ENCODE measurements around the gene MCC.

MCC gene

DNA sequence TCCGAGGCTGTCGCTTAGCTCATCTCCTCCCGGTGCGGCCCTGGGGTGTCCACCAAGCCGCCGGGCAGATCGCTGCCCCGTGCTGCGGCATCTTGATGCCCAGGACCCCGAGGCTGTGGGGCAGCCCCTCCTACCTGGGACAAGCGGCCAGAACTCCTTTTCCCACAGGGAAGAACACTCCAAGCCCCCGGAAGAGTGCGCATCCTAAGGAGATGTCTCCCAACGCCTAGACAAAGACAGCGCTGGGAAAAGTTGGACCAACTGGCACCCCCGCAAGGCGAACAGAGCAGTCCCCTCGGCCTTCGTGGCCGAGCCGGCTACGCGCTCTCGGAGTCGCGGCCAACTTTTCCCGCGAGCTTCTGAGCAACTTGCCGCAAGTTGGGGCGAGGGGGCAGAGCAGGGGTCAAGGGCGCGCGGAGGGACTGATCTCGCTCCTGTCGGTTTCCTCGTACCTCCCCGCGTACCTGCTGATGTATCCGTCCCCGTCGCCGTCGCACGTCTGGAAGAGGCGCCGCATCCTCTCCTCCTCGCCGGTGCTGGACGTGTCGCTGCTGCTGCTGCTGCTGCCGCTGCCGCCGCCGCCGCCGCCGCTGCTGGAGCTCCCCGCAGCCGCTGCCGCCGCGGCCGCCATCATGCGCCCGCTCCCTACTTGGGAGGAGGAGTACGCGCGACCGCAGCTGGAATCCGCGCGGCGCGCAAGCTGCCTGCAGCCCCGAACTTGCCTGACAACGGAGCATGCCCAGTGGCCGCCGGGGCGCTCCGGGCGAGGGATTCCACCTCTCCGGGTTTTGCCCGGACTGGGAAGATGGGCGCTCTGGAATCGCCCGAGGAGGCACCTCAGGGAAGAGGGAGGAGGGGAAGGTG lies at the start of gene MCC:
TSS of gene MCC (minus strand) at position 673 of the 864 bp plus-strand sequence.
- no peak for TF ChIP-seq GATA3 (IDR thresholded peaks at IDR 0.05; ENCODE audit: low read depth, low read length)
- TF ChIP-seq GATA2 (IDR thresholded peaks at IDR 0.05; ENCODE audit: low read depth, low read length): no peak

DNA sequence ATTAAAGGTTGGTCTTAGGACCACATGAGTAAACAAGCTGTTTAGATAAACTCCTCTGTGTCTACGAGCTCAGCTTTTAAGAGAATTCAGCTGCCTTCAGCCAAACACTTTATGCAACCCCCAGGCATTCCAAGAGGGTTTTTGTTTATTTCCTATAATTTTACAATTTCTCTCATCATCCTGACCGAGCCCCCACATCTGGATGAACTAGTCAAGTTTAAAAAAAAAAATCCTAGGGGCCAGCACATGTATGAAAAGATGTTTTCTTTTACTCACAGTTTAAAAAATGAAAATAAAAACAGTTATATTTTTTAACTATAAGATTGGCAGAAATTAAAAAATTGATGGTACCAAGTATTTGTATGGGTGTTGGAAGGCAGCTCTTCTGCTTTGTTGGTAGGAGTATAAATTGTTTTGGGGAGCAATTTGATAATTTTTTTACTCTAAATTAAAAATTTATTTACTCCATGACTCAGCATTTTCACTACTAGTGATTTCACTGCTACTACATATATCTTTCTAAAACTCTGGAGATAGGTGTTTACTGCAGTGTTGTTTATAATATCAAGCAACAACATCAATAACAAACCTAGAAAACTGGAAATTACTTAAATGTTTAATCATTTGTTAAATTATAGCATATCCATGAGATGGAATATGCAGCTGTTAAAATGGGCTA lies 43.4 kb upstream of the MCC start:
- TF ChIP-seq GATA2 (IDR thresholded peaks at IDR 0.05; ENCODE audit: low read depth, low read length) (no peak), GATA3 (IDR thresholded peaks at IDR 0.05; ENCODE audit: low read depth, low read length) (no peak)

DNA sequence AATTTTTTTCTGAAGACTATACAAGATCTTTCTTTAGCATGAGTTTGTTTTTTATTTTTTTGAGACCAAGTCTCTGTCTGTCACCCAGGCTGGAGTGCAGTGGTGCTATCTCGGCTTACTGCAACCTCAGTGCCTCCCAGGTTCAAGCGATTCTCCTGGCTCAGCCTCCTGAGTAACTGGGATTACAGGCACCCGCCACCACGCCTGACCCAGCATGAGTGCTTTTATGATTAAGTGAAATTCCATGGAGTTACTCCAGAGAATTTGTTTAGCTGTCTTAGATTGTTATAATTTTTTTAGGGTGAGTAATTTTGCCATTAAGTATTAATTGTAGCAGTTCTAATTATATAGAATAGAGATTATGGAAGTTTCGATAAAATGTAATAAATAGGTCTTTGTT lies 39.5 kb upstream of the MCC start:
- TF ChIP-seq GATA3 (IDR thresholded peaks at IDR 0.05; ENCODE audit: low read depth, low read length): no peak

DNA sequence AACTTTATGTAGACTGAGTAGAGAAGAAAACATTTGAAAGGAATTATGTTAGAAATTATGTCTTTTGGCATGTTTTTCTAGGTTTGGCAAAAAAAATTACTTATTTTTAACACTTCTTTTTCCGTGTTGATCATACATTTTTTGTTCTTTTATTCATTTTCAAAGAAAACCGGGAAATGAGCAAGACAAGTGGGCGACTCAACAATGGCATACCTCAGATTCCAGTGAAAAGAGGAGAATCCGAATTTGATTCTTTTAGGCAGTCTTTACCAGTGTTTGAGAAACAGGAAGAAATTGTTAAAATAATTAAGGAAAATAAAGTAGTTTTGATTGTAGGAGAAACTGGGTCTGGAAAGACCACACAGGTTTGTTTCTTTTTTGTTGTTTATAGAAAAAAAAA lies 38.2 kb upstream of the MCC start:
- no peak for TF ChIP-seq GATA2 (IDR thresholded peaks at IDR 0.05; ENCODE audit: low read depth, low read length)
- no peak for TF ChIP-seq GATA3 (IDR thresholded peaks at IDR 0.05; ENCODE audit: low read depth, low read length)

DNA sequence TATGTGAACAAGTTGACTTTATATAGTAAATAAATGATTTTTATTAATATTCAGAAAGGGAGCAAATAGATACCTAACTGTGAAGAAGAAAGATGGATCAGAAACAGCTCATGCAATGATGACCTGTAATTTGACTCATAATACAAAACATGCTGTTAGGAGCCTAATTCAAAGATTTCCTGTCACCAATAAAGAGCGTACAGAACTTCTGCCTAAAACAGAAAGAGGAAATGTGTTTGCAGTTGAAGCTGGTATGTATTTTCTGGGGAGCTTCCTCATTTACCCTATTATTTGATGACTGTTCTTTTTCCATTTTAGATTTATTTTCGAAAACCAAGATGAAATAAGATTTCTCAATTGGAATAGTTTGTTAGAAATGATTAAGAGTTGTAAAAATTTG lies 36.7 kb upstream of the MCC start:
- TF ChIP-seq GATA2 (IDR thresholded peaks at IDR 0.05; ENCODE audit: low read depth, low read length) (no peak), GATA3 (IDR thresholded peaks at IDR 0.05; ENCODE audit: low read depth, low read length) (no peak)

DNA sequence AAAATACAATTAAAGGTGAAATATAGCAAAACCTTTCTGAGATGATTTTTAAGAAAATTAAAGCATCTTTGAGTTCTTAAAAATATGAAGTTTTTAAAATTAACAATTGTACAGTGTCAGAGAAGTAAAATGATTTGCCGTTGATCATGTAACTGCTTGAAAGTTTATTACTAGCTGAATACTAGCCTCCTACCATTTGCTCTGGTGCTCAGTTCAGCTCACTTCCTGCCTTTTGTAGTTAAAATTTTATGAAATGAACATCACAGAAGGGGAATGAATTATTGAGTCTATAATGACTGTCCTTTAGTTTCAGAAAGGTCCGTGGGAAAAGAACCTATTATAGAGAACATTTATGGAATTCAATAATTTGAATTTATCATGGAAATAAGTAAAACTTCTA lies 34.9 kb upstream of the MCC start:
- no peak for TF ChIP-seq GATA2 (IDR thresholded peaks at IDR 0.05; ENCODE audit: low read depth, low read length)
- TF ChIP-seq GATA3 (IDR thresholded peaks at IDR 0.05; ENCODE audit: low read depth, low read length): no peak

DNA sequence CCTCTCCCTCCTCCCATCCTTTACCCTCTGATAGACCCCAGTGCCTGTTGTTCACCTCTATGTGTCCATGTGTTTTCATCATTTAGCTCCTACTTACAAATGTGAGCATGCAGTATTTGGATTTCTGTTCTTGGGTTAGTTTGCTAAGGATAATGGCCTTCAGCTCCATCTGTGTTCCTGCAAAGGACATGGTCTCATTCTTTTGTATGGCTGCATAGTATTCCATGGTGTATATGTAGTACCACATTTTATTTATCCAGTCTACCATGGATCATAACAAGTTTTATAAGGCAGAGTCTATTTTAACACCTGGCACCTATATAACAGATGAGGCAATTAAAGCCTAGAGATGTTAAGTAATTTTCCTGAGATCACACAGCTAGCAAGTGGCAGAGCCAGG lies 32.6 kb upstream of the MCC start:
- TF ChIP-seq GATA2 (IDR thresholded peaks at IDR 0.05; ENCODE audit: low read depth, low read length): no peak
- no peak for TF ChIP-seq GATA3 (IDR thresholded peaks at IDR 0.05; ENCODE audit: low read depth, low read length)

DNA sequence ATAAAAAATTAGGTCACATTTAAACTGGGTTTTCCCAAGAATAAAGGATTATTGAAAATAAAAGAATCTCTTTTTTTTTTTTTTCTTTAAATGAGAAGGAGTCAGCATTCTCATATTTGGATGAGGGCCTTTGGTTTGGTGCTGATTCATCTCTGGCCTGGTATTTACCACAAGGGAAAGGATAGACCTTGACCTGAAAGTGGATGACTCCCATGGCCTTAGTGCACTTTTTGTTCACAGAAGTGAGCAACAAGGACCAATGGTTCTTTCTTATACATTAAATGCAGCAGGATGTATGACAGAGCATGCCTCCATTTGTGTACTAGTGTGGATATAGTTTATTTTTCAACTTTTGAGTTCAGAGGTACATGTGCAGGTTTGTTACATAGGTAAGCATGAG lies 32.2 kb upstream of the MCC start:
- TF ChIP-seq GATA2 (IDR thresholded peaks at IDR 0.05; ENCODE audit: low read depth, low read length) (no peak), GATA3 (IDR thresholded peaks at IDR 0.05; ENCODE audit: low read depth, low read length) (no peak)

DNA sequence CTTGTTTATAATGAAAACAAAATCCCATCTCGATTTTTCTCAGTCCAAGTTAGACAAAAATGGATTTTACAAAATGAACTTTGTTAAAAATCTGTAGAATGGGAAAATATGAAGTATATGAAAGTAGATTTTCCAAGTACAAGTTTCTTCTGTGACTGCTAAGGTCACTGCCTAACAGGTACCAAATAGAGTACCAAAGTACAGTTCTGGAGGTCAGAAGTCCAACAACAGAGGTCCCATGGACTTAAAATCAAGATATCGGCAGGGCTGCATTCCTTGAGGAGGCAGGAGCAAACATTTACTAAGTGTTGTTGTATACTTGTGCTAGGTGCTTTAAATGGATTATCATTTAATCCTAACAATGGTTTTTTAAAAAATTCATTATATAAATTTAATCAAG lies 31.2 kb upstream of the MCC start:
- TF ChIP-seq GATA2 (IDR thresholded peaks at IDR 0.05; ENCODE audit: low read depth, low read length): no peak
- no peak for TF ChIP-seq GATA3 (IDR thresholded peaks at IDR 0.05; ENCODE audit: low read depth, low read length)

DNA sequence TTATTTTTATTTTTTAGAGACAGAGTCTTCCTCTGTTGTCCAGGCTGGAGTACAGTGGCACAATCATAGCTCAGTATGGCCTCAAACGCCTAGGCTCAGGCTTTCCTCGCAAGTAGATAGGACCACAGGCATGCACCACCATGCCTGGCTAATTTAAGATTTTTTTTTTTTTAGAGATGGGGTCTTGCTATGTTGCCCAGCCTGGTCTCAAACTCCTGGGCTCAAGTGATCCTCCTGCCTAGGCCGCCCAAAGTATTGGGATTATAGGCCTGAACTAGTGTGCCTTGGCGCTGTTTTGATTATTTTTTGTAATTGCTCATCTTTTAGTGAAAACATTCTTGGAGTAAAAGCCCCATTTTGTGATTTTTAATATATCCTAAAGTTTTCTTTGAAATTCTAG lies 30.6 kb upstream of the MCC start:
- TF ChIP-seq GATA2 (IDR thresholded peaks at IDR 0.05; ENCODE audit: low read depth, low read length) (no peak), GATA3 (IDR thresholded peaks at IDR 0.05; ENCODE audit: low read depth, low read length) (no peak)

DNA sequence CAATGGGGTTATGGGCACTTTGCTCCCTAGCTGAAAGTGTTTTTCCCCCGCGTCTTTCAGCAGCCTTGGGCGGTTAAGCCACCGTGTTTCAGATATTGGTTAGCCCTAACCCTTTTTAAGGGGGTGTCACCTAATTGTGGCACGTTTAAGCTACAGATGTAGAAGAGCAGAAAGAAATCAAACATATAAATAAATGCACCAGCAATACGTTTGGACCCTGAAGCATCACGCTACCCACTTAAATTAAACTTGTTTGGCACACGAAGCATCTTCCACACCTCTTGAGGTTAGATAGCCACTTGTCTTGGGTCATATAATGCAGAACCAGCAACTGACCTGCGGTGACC lies 26.0 kb upstream of the MCC start:
- TF ChIP-seq GATA2 (IDR thresholded peaks at IDR 0.05; ENCODE audit: low read depth, low read length): no peak
- TF ChIP-seq GATA3 (IDR thresholded peaks at IDR 0.05; ENCODE audit: low read depth, low read length): no peak

DNA sequence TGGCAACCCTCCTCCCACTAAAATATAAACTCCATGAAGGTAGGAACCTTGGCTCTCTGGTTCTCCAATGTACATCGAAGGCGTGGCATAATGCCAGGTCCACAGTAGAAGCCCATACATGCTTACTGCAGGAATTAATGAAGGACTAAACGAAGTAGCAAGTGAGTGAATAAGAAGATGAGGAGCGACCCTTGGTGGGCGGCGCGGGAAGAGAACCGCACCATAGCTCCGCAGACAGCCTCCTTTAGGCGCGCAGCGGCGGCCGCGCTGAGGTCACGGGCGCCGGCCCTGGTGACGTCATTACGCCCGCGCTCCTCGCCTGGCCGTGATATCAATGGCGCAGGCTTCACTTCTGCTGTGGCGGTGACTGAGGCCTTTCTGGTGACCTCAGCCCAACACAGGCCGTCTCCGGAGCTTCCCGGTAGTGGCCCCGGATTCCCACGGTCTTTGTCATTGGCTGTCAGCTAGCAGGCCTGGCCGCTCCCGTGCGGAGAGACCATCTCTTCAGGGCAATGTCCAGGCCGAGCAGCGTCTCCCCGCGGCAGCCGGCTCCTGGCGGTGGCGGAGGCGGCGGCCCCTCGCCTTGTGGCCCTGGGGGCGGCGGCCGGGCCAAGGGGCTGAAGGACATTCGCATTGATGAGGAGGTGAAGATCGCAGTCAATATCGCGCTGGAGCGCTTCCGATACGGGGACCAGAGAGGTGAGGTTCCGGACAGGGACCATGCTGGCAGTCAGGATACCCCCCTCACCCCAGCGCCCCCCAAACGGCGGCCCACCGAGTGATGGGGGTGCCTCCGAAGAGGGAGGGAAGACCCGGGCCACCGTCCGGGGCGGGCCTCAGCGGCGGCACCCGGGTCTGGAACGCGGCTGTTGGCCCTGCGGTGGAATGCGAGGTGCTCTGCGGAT lies 25.4 kb upstream of the MCC start, which contains the start of gene YTHDC2:
TSS of gene YTHDC2 (plus strand) at position 311 of the 905 bp plus-strand sequence. CDS start at position 513, 202 bp downstream.
- TF ChIP-seq GATA3 (IDR thresholded peaks at IDR 0.05; ENCODE audit: low read depth, low read length) (no peak), GATA2 (IDR thresholded peaks at IDR 0.05; ENCODE audit: low read depth, low read length) (no peak)

DNA sequence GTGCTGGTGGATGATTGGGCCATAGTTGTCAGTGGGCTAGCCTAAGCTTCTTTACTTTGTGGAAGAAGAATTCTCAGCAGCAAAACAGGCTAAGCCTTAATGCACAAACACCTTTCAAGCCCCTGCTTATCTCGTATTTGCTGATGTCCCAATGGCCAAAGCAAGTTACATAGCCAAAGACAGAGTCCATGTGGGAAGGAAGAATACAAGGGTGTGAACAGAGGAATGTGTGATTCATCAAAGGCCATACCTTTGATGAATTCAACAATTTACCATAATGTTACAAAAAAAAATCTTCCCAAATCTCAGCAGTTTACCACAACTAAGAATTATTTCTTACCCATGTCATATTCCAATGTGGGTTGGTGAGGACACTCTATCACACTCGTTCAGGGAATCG lies 24.1 kb upstream of the MCC start:
- TF ChIP-seq GATA3 (IDR thresholded peaks at IDR 0.05; ENCODE audit: low read depth, low read length): no peak
- no peak for TF ChIP-seq GATA2 (IDR thresholded peaks at IDR 0.05; ENCODE audit: low read depth, low read length)

DNA sequence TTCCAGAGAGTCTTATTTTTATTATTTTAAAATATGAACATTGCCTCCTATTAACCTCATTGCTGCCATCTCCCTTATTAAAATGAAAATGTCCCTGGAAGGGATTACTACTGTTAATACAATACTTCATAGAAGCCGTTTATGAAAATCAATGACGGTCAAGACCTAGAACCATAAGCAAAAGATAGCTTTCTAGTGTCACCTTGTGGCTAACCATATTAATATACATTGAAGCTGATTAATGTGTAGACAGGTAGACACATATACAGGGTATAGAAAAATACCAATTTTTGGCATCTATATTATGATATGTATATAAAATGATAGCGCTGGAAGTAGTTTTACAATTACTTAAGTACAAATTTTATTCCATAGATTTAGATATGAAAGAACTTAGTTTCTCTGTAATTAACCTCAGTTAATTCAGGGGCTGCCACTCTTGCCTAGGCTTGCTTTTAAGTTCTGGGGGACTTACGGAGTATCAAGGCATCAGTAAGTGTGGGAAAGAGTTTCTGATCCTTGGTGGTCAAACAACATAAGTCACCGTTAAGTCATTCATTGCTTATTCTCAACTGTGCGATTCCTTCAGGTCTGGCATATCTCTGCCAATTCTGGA lies 22.7 kb upstream of the MCC start:
- no peak for TF ChIP-seq GATA3 (IDR thresholded peaks at IDR 0.05; ENCODE audit: low read depth, low read length)
- TF ChIP-seq GATA2 (IDR thresholded peaks at IDR 0.05; ENCODE audit: low read depth, low read length): no peak
